ENCODE measurements around the gene FBLN2. TPM values are rescaled to one million over a fixed set of nuclear protein-coding genes. Genes with fewer than 3 reads are reported as not detected.

The FBLN2 gene
- total RNA-seq, 4 donors from 2014 or later: 85.9 to 187 (median 117) TPM

DNA sequence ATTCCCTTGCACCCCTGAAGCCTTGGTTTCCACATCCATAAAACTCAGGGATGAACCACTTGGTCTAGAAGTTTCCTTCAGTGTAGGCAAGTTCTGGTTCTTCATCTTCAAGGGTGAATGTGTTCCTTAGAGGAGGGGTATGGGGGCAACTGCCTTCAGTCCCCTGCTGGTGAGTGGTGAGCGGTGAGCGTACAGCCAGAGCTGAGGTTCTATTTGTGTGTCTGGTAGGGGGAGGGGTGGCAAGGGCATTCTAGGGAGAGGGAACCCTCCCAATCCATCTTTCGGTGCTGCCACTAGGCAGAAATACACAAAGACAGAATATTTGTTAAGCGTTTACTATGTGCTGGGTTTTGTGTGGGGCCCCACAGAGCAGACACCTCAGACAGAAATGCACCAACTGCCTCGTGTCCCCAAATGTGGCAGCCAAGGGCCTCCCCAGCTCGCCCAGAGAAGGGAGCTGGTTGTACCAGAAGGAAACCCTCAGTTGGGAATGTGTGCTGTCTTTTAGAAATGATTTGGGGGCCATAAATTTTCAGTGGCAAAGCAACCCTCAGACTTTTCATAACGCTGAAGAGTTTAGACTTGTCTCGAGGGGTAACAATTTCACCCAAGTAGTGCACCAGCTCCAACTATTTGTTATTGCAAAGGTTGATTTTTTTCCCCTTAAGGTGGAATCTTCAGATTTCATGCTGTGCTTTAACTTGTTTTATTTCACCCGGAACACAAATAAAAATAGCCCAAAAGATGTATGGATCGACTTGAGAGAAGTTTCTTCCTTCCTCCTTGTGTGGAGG is 137.6 kb downstream of the FBLN2 start:
- no peaks in the 10 kb centered on the region for H3K4me1 ChIP-seq
- TF ChIP-seq EP300 (IDR thresholded peaks at IDR 0.05): no peak
- no peak for TF ChIP-seq POLR2AphosphoS5 (IDR thresholded peaks at IDR 0.05)
- TF ChIP-seq POLR2A (IDR thresholded peaks at IDR 0.05): no peak
- TF ChIP-seq, protein P1, sequence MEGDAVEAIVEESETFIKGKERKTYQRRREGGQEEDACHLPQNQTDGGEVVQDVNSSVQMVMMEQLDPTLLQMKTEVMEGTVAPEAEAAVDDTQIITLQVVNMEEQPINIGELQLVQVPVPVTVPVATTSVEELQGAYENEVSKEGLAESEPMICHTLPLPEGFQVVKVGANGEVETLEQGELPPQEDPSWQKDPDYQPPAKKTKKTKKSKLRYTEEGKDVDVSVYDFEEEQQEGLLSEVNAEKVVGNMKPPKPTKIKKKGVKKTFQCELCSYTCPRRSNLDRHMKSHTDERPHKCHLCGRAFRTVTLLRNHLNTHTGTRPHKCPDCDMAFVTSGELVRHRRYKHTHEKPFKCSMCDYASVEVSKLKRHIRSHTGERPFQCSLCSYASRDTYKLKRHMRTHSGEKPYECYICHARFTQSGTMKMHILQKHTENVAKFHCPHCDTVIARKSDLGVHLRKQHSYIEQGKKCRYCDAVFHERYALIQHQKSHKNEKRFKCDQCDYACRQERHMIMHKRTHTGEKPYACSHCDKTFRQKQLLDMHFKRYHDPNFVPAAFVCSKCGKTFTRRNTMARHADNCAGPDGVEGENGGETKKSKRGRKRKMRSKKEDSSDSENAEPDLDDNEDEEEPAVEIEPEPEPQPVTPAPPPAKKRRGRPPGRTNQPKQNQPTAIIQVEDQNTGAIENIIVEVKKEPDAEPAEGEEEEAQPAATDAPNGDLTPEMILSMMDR (IDR thresholded peaks at IDR 0.05): no peak
- no peak for ATAC-seq
- peaks cover 39% of the 10 kb centered on the region for H3K27me3 ChIP-seq
- H3K4me3 ChIP-seq: no peak overlapping the region
- H3K9me3 ChIP-seq: no peaks in the 10 kb centered on the region
- H3K27ac ChIP-seq: no peak overlapping the region
- WGBS, 2 donors (ENCODE audit: low coverage in 1 of 2): 51 to 54% methylated on average over 4 to 9 of the region's 10 CpGs
- H3K36me3 ChIP-seq: no peaks in the 10 kb centered on the region

DNA sequence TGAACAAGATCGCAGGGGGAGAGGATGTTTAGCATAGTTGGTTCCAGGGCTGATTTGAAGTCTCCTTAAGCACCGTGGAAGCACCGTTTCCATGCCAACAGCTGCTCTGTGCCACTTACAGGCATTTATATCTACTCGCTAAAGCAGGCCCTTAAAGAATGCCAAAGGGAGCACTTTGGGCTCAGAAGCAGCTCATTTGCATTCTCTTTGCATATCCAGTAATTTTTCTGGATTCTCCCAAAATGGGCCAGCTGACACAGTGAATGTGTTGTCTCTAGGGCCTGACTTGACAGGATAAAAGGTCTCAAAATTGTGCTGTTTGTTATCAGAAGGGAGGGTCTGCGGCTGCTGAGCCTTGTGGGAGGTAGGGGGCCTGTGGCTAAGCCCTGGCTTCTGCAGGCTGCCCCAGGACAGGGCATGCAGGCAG is 138.6 kb downstream of the FBLN2 start:
- no peak for ATAC-seq
- no peaks in the 10 kb centered on the region for H3K4me1 ChIP-seq
- no peak for TF ChIP-seq POLR2AphosphoS5 (IDR thresholded peaks at IDR 0.05)
- no peak for TF ChIP-seq POLR2A (IDR thresholded peaks at IDR 0.05)
- H3K27me3 ChIP-seq: peaks cover 32% of the 10 kb centered on the region
- H3K9me3 ChIP-seq: peaks cover 0 to 4% (median 0%) of the 10 kb centered on the region in 3 donors
- H3K4me3 ChIP-seq: no peak overlapping the region
- 4 to 20% methylated on average over 4 to 5 of the region's 5 CpGs for WGBS, 2 donors (ENCODE audit: low coverage in 1 of 2)
- H3K36me3 ChIP-seq: no peaks in the 10 kb centered on the region
- no peak overlapping the region for H3K27ac ChIP-seq

Other genes with a start within 250 kb of the FBLN2 start
- 1 to 10 TPM; 3.0 to 6.2 (median 4.5) TPM for gene NUP210, start 128.8 kb upstream of the FBLN2 start, total RNA-seq
- 10 to 100 TPM; 22.3 to 37.1 (median 30.0) TPM for gene HDAC11, start 68.8 kb upstream of the FBLN2 start, total RNA-seq

Data from gastroesophageal sphincter (tissue), 4 donors.